ENCODE measurements around the gene ASCC1. TPM values are rescaled to one million over a fixed set of nuclear protein-coding genes. Genes with fewer than 3 reads are reported as not detected.

The ASCC1 gene
- total RNA-seq, 4 donors from 2014 or later, result 26.8 to 37.7 (median 34.9) TPM

DNA sequence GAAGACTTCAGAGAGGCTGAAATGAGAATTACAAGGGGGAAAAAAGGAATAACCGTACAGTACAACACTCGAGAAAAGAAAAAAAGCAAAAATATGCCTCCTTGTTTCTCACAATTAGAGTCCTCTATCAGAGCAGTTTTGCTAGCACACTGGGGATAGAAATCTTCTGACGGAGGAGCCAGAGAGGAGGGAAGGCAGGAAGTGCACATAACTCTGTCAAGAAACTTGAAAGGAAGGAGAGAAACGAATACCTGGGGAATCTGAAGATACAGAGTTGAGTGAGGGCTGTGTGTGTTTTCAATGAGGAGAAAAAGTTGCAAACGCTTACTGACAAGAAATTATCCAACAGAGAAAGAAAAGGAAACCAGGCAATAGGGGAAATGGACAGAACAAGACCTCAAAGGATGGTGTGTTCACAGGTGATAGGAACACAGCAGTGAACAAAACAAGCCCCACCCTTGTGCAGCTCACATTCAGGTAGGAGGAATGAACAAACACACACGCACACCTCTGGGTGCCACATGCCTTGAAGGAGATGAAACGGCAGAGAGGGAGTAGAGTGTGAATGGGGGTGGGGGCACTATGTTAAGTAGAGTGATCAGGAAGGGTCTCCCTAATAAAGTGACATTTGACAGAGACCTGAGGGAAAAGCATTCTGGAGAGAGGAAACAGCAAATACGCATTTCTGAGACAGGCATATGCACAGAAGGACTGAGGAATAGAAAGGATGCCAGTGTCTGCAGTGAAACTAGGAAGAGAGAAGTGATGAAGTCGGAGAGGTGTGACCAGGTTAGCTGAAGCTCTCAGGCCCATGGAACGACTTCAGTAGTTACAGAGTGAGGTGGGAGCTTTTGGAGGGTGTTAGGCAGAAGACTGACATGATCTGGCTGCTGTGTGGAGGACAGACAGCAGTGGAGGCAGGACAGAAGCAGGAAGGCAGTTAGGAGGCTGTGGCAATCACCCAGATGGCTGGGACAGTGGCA, 81.0 kb downstream of the ASCC1 start:
- TF ChIP-seq, protein P1, sequence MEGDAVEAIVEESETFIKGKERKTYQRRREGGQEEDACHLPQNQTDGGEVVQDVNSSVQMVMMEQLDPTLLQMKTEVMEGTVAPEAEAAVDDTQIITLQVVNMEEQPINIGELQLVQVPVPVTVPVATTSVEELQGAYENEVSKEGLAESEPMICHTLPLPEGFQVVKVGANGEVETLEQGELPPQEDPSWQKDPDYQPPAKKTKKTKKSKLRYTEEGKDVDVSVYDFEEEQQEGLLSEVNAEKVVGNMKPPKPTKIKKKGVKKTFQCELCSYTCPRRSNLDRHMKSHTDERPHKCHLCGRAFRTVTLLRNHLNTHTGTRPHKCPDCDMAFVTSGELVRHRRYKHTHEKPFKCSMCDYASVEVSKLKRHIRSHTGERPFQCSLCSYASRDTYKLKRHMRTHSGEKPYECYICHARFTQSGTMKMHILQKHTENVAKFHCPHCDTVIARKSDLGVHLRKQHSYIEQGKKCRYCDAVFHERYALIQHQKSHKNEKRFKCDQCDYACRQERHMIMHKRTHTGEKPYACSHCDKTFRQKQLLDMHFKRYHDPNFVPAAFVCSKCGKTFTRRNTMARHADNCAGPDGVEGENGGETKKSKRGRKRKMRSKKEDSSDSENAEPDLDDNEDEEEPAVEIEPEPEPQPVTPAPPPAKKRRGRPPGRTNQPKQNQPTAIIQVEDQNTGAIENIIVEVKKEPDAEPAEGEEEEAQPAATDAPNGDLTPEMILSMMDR (IDR thresholded peaks at IDR 0.05; ENCODE audit: low read depth), result no peak

DNA sequence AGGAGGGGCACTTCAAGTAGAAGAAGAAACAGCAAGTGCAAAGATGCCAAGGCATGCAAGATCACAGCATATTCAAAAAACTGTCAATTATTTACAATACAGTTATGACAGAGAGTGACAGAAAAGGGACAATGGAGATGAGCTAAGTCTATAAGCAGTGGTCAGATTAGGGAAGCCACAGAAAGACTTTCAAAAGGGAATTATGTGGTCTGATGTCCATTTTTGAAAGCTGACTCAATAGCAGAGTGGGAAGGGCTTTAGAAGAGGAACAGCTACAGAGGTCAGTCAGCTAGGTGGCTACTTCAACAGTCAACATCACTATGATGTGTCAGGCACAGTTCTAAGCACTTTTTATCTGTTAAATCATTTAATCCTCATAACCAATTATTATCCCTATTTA, 82.6 kb downstream of the ASCC1 start:
- TF ChIP-seq, protein P1 (IDR thresholded peaks at IDR 0.05; ENCODE audit: low read depth), result no peak

DNA sequence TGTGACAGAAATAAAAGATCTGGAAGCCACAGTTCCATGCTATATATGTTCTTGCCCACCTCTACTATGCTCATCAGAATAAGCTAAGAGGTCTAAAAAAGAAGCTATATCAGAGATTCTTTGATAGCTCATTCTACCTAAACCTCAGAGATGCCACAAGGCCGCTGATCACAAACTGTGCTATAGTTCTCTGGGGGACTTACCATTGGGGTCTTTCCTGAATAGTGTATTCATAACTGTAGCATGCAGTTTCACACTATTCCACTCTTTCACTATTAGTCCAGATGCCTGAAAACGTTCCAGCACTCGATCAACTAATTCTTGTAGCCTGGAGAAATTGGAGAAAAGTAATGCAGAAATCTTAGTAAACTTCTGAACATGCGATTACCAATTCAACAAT, 83.2 kb downstream of the ASCC1 start:
- TF ChIP-seq, protein P1 (IDR thresholded peaks at IDR 0.05; ENCODE audit: low read depth), result no peak

DNA sequence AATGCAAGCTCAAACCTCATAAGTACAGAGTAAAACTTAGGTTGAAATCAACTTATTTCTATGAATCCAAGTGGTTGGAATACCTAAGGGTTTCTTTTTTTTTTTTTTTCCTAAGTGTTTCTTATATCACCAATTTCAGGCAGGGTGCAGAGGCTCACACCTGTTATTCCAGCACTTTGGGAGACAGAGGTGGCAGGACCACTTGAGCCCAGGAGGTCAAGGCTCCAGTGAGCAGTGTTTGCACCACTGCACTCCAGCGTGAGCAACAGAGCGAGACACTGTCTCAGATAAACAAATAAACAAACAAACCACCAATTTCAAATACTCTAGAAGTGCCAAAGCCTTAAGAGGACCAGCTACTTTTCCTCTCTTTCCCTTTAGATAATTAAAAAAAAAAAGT, 88.5 kb downstream of the ASCC1 start:
- TF ChIP-seq, protein P1 (IDR thresholded peaks at IDR 0.05; ENCODE audit: low read depth), result no peak

DNA sequence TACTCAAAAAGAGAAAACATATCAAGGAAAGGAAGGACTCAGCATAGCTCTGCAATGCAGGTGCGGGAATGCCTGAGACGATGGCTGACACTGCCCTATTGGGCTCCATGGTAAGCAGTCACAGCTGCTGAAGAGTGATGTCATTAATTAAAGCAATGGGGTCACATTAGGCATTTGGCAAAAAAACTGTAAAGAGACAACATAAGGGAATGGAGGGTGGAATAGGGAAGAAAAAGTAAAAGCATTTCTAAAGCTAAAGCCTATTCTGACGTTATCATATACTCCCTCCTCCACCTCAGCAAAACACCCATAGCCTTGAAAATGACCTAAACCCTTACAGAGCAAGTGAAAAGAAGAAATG, 89.2 kb downstream of the ASCC1 start:
- TF ChIP-seq, protein P1 (IDR thresholded peaks at IDR 0.05; ENCODE audit: low read depth), result no peak

DNA sequence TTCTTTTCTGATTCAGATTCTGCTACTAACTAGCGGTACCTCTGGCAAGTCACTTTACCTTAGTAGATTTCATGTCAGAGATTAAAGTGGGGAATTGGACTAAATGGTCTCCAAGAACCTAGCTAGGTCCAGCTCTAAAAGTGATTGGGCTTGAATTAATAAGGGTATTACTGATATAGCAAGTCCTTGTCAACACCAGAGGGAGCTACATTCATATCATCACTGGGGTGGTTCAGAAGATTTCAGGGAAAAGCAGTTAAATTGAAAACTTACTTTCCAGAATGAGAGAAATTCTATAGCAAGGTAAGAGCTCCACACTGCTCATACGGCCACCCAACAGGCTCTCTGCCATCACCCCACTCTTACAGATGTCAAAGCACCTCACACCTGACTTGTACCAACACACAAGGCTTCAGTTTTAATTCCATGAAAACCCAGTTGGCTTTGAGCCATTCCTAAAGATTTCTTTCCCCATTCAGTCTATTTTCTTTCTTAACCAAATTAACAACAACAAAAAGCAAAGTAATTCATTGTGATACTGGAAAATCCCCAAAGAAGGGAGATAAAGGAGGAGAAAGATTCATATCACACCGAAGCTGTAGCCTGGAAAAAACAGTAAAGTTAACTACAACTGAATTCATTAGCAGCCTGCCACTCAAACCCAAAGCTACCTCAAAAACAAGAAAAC, 89.7 kb downstream of the ASCC1 start:
- TF ChIP-seq, protein P1 (IDR thresholded peaks at IDR 0.05; ENCODE audit: low read depth), result no peak

DNA sequence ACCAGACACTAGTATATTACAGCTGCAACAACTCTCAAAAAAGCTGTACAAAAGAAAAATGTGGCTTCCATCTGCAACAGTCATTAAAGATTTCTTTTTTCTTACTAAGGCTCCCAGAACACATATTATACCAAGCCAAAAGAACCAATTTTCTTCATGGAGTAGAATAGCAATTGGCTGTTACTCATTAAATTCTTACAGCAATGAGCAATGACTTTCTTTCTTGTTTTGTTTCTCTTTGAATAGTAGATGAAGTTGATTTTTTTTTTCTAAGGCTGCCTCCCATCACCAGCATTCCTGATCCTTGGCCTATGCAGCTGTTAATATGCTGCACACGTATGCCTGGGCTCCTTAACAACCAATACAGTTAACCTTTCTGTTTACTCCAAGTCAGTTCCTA, 91.1 kb downstream of the ASCC1 start:
- TF ChIP-seq, protein P1 (IDR thresholded peaks at IDR 0.05; ENCODE audit: low read depth), result no peak

All from subcutaneous adipose tissue (tissue), 4 donors.